ENCODE measurements around the gene SYNE3.

- TF ChIP-seq, protein P1, sequence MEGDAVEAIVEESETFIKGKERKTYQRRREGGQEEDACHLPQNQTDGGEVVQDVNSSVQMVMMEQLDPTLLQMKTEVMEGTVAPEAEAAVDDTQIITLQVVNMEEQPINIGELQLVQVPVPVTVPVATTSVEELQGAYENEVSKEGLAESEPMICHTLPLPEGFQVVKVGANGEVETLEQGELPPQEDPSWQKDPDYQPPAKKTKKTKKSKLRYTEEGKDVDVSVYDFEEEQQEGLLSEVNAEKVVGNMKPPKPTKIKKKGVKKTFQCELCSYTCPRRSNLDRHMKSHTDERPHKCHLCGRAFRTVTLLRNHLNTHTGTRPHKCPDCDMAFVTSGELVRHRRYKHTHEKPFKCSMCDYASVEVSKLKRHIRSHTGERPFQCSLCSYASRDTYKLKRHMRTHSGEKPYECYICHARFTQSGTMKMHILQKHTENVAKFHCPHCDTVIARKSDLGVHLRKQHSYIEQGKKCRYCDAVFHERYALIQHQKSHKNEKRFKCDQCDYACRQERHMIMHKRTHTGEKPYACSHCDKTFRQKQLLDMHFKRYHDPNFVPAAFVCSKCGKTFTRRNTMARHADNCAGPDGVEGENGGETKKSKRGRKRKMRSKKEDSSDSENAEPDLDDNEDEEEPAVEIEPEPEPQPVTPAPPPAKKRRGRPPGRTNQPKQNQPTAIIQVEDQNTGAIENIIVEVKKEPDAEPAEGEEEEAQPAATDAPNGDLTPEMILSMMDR (conservative IDR thresholded peaks at IDR 0.05; ENCODE audit: low read depth, low read length): no peak
- TF ChIP-seq EZH2 (IDR thresholded peaks at IDR 0.05; ENCODE audit: low read length, unreplicated experiment) (no peak), EZH2phosphoT487 (IDR thresholded peaks at IDR 0.05; ENCODE audit: borderline replicate concordance, low read length) (no peak)
Observed at GRCh38 chr14:95493503-95493902, 22.9 kb downstream of the SYNE3 start.
